GM10847 (cell line): ENCODE results near the gene RPP25.

Source experiments
- POLR2A ChIP-seq: IDR thresholded peaks from 2 replicates; pipeline ENCODE4 v1.6.1; 2011; ENCODE audit not compliant: insufficient read length; ENCODE audit errors: extremely low read depth

RPP25 gene

GRCh38 chr15:74956648-74957475 is at the start of gene RPP25:
Gene RPP25 (minus strand): TSS chr15:74956772. CDS start chr15:74956583, 189 bp downstream.
- peak; percentile 47 for TF ChIP-seq POLR2A

- no peak for TF ChIP-seq POLR2A
These were observed 45.8 kb upstream of the RPP25 start for GRCh38 chr15:75002398-75002797.

- no peak for TF ChIP-seq POLR2A
These were observed 44.7 kb upstream of the RPP25 start for GRCh38 chr15:75001310-75001709.

GRCh38 chr15:74997543-74997942 is 41.0 kb upstream of the RPP25 start:
- no peak for TF ChIP-seq POLR2A

GRCh38 chr15:74997141-74997540 is 40.6 kb upstream of the RPP25 start:
- TF ChIP-seq POLR2A: no peak

- TF ChIP-seq POLR2A: no peak
These were observed 39.5 kb upstream of the RPP25 start for GRCh38 chr15:74995779-74996765.

GRCh38 chr15:74995182-74995778 is 38.7 kb upstream of the RPP25 start, which contains the start of gene SCAMP5:
Gene SCAMP5 (plus strand): TSS chr15:74995563. CDS start chr15:75011840, 16,277 bp downstream.
- TF ChIP-seq POLR2A: no peak

- TF ChIP-seq POLR2A: no peak
These were observed 38.1 kb upstream of the RPP25 start for GRCh38 chr15:74994685-74995084.

- no peak for TF ChIP-seq POLR2A
These were observed 37.7 kb upstream of the RPP25 start for GRCh38 chr15:74994236-74994635.

- TF ChIP-seq POLR2A: no peak
These were observed 36.0 kb upstream of the RPP25 start for GRCh38 chr15:74992619-74993018.

- no peak for TF ChIP-seq POLR2A
These were observed 33.0 kb upstream of the RPP25 start for GRCh38 chr15:74989527-74989926.

GRCh38 chr15:74988007-74988800 is 31.6 kb upstream of the RPP25 start:
- no peak for TF ChIP-seq POLR2A

- no peak for TF ChIP-seq POLR2A
These were observed 27.2 kb upstream of the RPP25 start for GRCh38 chr15:74983725-74984231.

- TF ChIP-seq POLR2A: no peak
These were observed 25.6 kb upstream of the RPP25 start for GRCh38 chr15:74982183-74982582.

- TF ChIP-seq POLR2A: no peak
These were observed 21.9 kb upstream of the RPP25 start for GRCh38 chr15:74978503-74978902.

- no peak for TF ChIP-seq POLR2A
These were observed 21.5 kb upstream of the RPP25 start for GRCh38 chr15:74978077-74978476.
